GM21723 (cell line): ENCODE data around the gene WDFY3.
"Not testable (repeated sequence)": the region's sequence is repeated elsewhere in the genome, so short reads cannot be mapped to it uniquely, and the experiment has no call there.

Source experiments
- ATAC-seq: cut with Tn5 transposase; IDR thresholded peaks from one replicate; pipeline ENCODE4 v1.9.1; 2021; ENCODE audit warnings: mild to moderate bottlenecking, moderate library complexity; ENCODE audit not compliant: unreplicated experiment

WDFY3 gene

GRCh38 chr4:84865600-84865999 lies 100.9 kb downstream of the WDFY3 start:
- ATAC-seq: no peak

- ATAC-seq: no peak
Measured at GRCh38 chr4:84862064-84862463, 104.4 kb downstream of the WDFY3 start.

GRCh38 chr4:84857296-84857695 lies 109.2 kb downstream of the WDFY3 start:
- no peak for ATAC-seq

- ATAC-seq: no peak
Measured at GRCh38 chr4:84856468-84857049, 109.9 kb downstream of the WDFY3 start.

- ATAC-seq: no peak
Measured at GRCh38 chr4:84855774-84856173, 110.7 kb downstream of the WDFY3 start.

- no peak for ATAC-seq
Measured at GRCh38 chr4:84852081-84852480, 114.4 kb downstream of the WDFY3 start.

- ATAC-seq: no peak
Measured at GRCh38 chr4:84849051-84849640, 117.3 kb downstream of the WDFY3 start.

- no peak for ATAC-seq
Measured at GRCh38 chr4:84848432-84848831, 118.1 kb downstream of the WDFY3 start.

- no peak for ATAC-seq
Measured at GRCh38 chr4:84847978-84848377, 118.5 kb downstream of the WDFY3 start.

- ATAC-seq: no peak
Measured at GRCh38 chr4:84846985-84847384, 119.5 kb downstream of the WDFY3 start.

GRCh38 chr4:84841435-84841834 lies 125.1 kb downstream of the WDFY3 start:
- ATAC-seq: no peak

GRCh38 chr4:84837751-84838150 lies 128.7 kb downstream of the WDFY3 start:
- no peak for ATAC-seq

GRCh38 chr4:84829633-84830032 lies 136.9 kb downstream of the WDFY3 start:
- not testable (repeated sequence) for ATAC-seq

GRCh38 chr4:84826681-84827080 lies 139.8 kb downstream of the WDFY3 start:
- no peak for ATAC-seq

GRCh38 chr4:84825701-84826341 lies 140.7 kb downstream of the WDFY3 start:
- no peak for ATAC-seq

GRCh38 chr4:84821064-84821463 lies 145.4 kb downstream of the WDFY3 start:
- no peak for ATAC-seq

GRCh38 chr4:84814094-84814750 lies 152.3 kb downstream of the WDFY3 start:
- ATAC-seq: no peak

- no peak for ATAC-seq
Measured at GRCh38 chr4:84809946-84810345, 156.5 kb downstream of the WDFY3 start.

GRCh38 chr4:84808332-84808731 lies 158.2 kb downstream of the WDFY3 start:
- no peak for ATAC-seq

- not testable (repeated sequence) for ATAC-seq
Measured at GRCh38 chr4:84806541-84806940, 159.9 kb downstream of the WDFY3 start.

- ATAC-seq: no peak
Measured at GRCh38 chr4:84804136-84804535, 162.4 kb downstream of the WDFY3 start.

- no peak for ATAC-seq
Measured at GRCh38 chr4:84803720-84804119, 162.8 kb downstream of the WDFY3 start.
